GM12878 (cell line): ENCODE data around the gene CFAP410. TPM values are rescaled to one million over a fixed set of nuclear protein-coding genes. Genes with fewer than 3 reads are reported as not detected.

Experiments
- ATAC-seq: fragments of 200-7000 bp; cut with Tn5 transposase; 3 replicates; pipeline ENCODE4 v1.9.1; 2020; ENCODE audit warnings: mild to moderate bottlenecking, moderate library complexity
- BruUV-seq: library from RNA; stranded (reverse); fragments of 400-500 nt; replicated peaks from 2 replicates; lab custom pipeline; 2021; lab: Mats Ljungman, UMichigan
- CTCF ChIA-PET: fragments of 300-600 bp; sonication (Branson Sonifier 250); formaldehyde crosslinking; extraction: SDS; loops from one replicate; lab custom pipeline; 2021; ENCODE audit warnings: inconsistent platforms; lab: Yijun Ruan, JAX
- POLR2A ChIA-PET: fragments of 350-600 bp; formaldehyde crosslinking; extraction: SDS; loops from one replicate; lab custom pipeline; 2021; ENCODE audit warnings: inconsistent platforms; lab: Charles Lee
- RAD21 ChIA-PET: fragments of 300-600 bp; sonication (Branson Sonifier 250); formaldehyde crosslinking; loops from one replicate; lab custom pipeline; 2023; ENCODE audit warnings: antibody characterized with exemption; ENCODE audit not compliant: unreplicated experiment; lab: Charles Lee
- SMC1A ChIA-PET: fragments of 300-600 bp; sonication (Branson Sonifier 250); formaldehyde crosslinking; loops from one replicate; lab custom pipeline; 2023; ENCODE audit not compliant: unreplicated experiment, uncharacterized antibody; lab: Charles Lee
- DNase-seq: peaks from one replicate; pipeline ENCODE4 v3.0.0-alpha.2; 2011; ENCODE audit warnings: low read depth, low spot score
- FAIRE-seq: peaks from 3 replicates; lab custom pipeline; 2011; peaks lifted over from hg19 to GRCh38; lab: Jason Lieb, UNC
- H2AFZ ChIP-seq: 2 replicates; pipeline ENCODE4 v1.6.0; 2011; ENCODE audit warnings: low read depth, low read length, control low read depth; ENCODE audit not compliant: control insufficient read depth
- H3K27ac ChIP-seq: 2 replicates; pipeline ENCODE4 v1.5.1; 2011; ENCODE audit warnings: control low read depth; ENCODE audit not compliant: control insufficient read depth, insufficient read depth
- H3K27me3 ChIP-seq, 2 experiments: replicated peaks in 1 of 2; 2 replicates each; pipeline versions ENCODE4 v1.6.0 to v1.6.1; 2011; ENCODE audit warnings: low read length in 1 of 2; ENCODE audit not compliant: control insufficient read depth in 2 of 2, insufficient read depth in 2 of 2
- H3K36me3 ChIP-seq, 2 experiments: 2 replicates each; pipeline ENCODE4 v1.5.1; 2011; ENCODE audit warnings: low read length in 1 of 2; ENCODE audit not compliant: control insufficient read depth in 2 of 2, insufficient read depth in 2 of 2
- H3K4me1 ChIP-seq: 2 replicates; pipeline ENCODE4 v1.6.1; 2011; ENCODE audit warnings: mild to moderate bottlenecking, low read length, moderate library complexity, mixed read lengths; ENCODE audit not compliant: control insufficient read depth, insufficient read depth
- H3K4me2 ChIP-seq: 2 replicates; pipeline ENCODE4 v1.6.0; 2011; ENCODE audit warnings: control low read depth; ENCODE audit not compliant: control insufficient read depth, insufficient read depth
- H3K4me3 ChIP-seq: fragments of 200-600 bp; sonication (generic); 2 replicates; pipeline ENCODE4 v1.5.1; 2016
- H3K79me2 ChIP-seq: 2 replicates; pipeline ENCODE4 v1.6.0; 2011; ENCODE audit warnings: low read length; ENCODE audit not compliant: control insufficient read depth, insufficient read depth
- H3K9ac ChIP-seq: 2 replicates; pipeline ENCODE4 v1.8.0; 2011; ENCODE audit warnings: low read length, control low read depth, mixed read lengths; ENCODE audit not compliant: control insufficient read depth, insufficient read depth
- H3K9me3 ChIP-seq: replicated peaks from 3 replicates; pipeline ENCODE4 v1.5.1; 2011; ENCODE audit warnings: mild to moderate bottlenecking, low read length; ENCODE audit not compliant: control insufficient read depth, insufficient read depth
- H4K20me1 ChIP-seq: 2 replicates; pipeline ENCODE4 v1.6.0; 2011; ENCODE audit not compliant: control insufficient read depth, insufficient read depth
- ATF2 ChIP-seq: IDR thresholded peaks from 2 replicates; pipeline ENCODE4 v1.6.1; 2012; ENCODE audit warnings: low read length, inconsistent platforms
- BCL11A ChIP-seq: IDR thresholded peaks from 2 replicates; pipeline ENCODE4 v1.6.1; 2011; ENCODE audit warnings: low read depth, low read length
- KDM1A ChIP-seq: fragments of 200-600 bp; sonication (generic); IDR thresholded peaks from 2 replicates; pipeline ENCODE4 v1.6.1; 2016; ENCODE audit warnings: borderline replicate concordance
- MXI1 ChIP-seq: fragments of 150-350 bp; IDR thresholded peaks from 2 replicates; pipeline ENCODE4 v1.6.1; 2011; ENCODE audit warnings: low read depth, mild to moderate bottlenecking, inconsistent platforms, low read length, improper control_type of control experiment
- SKIL ChIP-seq: fragments of 450-650 bp; IDR thresholded peaks from 2 replicates; pipeline ENCODE4 v1.6.1; 2017; ENCODE audit warnings: mild to moderate bottlenecking, low read depth, inconsistent platforms; ENCODE audit not compliant: poor library complexity, severe bottlenecking
- ZBTB4 ChIP-seq: fragments of 450-650 bp; formaldehyde crosslinking; IDR thresholded peaks from 2 replicates; pipeline ENCODE4 v1.4.0; 2022; ENCODE audit warnings: mild to moderate bottlenecking, moderate library complexity
- WGBS: methylation state at CpG from one replicate; pipeline ENCODE4 v1.1.6; 2016; ENCODE audit warnings: low lambda C conversion rate; ENCODE audit not compliant: insufficient replicate concordance, insufficient coverage; ENCODE audit errors: missing lambda C conversion rate; 5-methylcytosine and 5-hydroxymethylcytosine counted together
- in situ Hi-C: fragments of 300-500 bp; cut with MboI; formaldehyde crosslinking; loops from 9 replicates; pipeline ENCODE4 v1.14.3; 2018; ENCODE audit warnings: mixed read lengths
- intact Hi-C: fragments of 100-400 bp; cut with micrococcal nuclease; formaldehyde crosslinking; loops from one replicate; pipeline ENCODE4 v1.14.2; 2022; ENCODE audit not compliant: unreplicated experiment
- polyA plus RNA-seq, 11 experiments: library from polyadenylated mRNA; depleted of rRNA in 4 of 11; unstranded in 6 of 11; stranded (reverse) in 5 of 11; fragments of >200 nt; fragmentation: Nextera tagmentation in 4 of 11; fragmentation: Illumina TruSeq in 1 of 11; extraction: Ambion mirVana in 4 of 11; extraction: Trizol in 1 of 11; gene quantifications; 1 replicate in 1 of 11; 2 replicates in 10 of 11; pipeline versions ENCODE4 v1.2.1 to v1.2.3, GENCODE V29; 2011 to 2016; ENCODE audit warnings: inconsistent platforms in 2 of 11, missing spikeins in 2 of 11, low read depth in 1 of 11
- total RNA-seq, 4 experiments: library from RNA; depleted of rRNA in 3 of 4; stranded (reverse); fragments of >200 nt in 3 of 4; fragmentation: Illumina TruSeq in 1 of 4; extraction: Trizol in 1 of 4; gene quantifications; 2 replicates each; pipeline versions ENCODE4 v1.2.1 to v1.2.3, GENCODE V29; 2013 to 2021

The CFAP410 gene
- total and polyA plus RNA-seq, 10 of the 15 experiments (the other 5 are each of a cell fraction or from before 2014, with no cell fraction given): 0.14 to 24.8 (median 11.3) TPM

- intact Hi-C loops: no loop called here
- DNase-seq (no peak), FAIRE-seq (no peak), ATAC-seq (no peak)
- no peak overlapping the region for H3K4me2 ChIP-seq
- H3K4me1 ChIP-seq: no peaks in the 10 kb centered on the region
- CTCF ChIA-PET: no interaction called here
- 98% methylated on average over 19 of the region's 19 CpGs for WGBS
- no peaks in the 10 kb centered on the region for H3K27me3 ChIP-seq
- H2AFZ ChIP-seq: no peak overlapping the region
- in situ Hi-C loops: no loop called here
- H3K9me3 ChIP-seq: no peaks in the 10 kb centered on the region
- H3K36me3 ChIP-seq: peaks cover 20 to 47% of the 10 kb centered on the region in 2 experiments; a peak in 3 of 4 replicates
- SMC1A ChIA-PET: no interaction called here
- H3K4me3 ChIP-seq: no peak overlapping the region
- POLR2A ChIA-PET: no interaction called here
- H3K27ac ChIP-seq: no peak overlapping the region
- RAD21 ChIA-PET: no interaction called here
- TF ChIP-seq BCL11A (no peak), ATF2 (no peak), SKIL (no peak), KDM1A (no peak), ZBTB4 (CRISPR knock-in tag) (no peak), MXI1 (no peak)
- no peaks in the 10 kb centered on the region for H4K20me1 ChIP-seq
- no peaks in the 10 kb centered on the region for H3K79me2 ChIP-seq
- no peak overlapping the region for H3K9ac ChIP-seq
- BruUV-seq: no TSS peak
Observed at GRCh38 chr21:44312716-44313115, 26.5 kb downstream of the CFAP410 start.
